T47D (cell line): ENCODE measurements around the gene TMIGD1.

ENCODE experiments used
- DNase-seq, 2 experiments: peaks; one replicate each; pipeline versions ENCODE4 v3.0.0 to v3.0.0-alpha.2; 2011 to 2012; ENCODE audit warnings: low read depth in 1 of 2, low spot score in 1 of 2
- JUND ChIP-seq: IDR thresholded peaks from 2 replicates; pipeline ENCODE4 v1.6.1; 2012; ENCODE audit warnings: low read depth
- in situ Hi-C: cut with HindIII; loops from 2 replicates; pipeline ENCODE4 v1.10.0; 2016; ENCODE audit warnings: low sequenced_read_pairs, low pct_unique_long_range_greater_than_20kb

The TMIGD1 gene

DNA sequence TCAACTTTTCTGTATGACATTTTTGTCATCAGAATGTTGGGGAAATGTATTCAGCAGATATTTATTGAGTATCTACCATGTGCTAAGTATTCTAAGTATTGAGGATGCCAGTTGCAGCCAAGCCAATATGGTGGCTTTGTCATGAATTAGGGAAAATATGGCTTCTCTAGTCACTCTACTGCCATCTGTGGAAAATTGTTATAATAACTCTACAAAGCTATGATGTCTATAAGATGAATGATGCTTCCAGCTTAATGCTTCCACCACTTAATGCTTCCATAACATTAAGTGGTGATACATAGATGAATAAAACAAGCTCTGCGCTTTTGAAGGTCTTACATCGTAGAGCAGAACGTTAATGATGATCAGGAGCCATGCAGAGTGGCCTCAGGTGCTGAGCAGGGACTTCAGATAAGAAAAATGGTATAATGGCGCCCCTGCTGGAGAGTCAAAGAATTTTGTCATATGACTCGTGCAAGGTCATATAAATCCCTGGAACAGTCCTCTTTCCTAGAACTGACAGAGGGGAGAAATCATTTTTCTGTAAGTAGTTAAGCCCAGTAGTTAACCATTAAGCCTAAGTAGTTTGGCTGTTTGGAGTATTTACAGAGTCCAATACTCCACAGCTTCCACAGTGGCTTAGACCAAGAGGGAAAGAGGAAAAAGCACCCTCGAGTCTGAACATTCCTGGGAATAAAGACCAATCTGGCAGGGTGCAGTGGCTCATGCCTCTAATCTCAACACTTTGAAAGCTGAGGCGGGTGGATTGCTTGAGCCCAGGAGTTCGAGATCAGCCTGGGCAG is 2.7 kb upstream of the TMIGD1 start:
- no peak for TF ChIP-seq JUND
- DNase-seq, result peak in 1 of 2 experiments; percentile 80

DNA sequence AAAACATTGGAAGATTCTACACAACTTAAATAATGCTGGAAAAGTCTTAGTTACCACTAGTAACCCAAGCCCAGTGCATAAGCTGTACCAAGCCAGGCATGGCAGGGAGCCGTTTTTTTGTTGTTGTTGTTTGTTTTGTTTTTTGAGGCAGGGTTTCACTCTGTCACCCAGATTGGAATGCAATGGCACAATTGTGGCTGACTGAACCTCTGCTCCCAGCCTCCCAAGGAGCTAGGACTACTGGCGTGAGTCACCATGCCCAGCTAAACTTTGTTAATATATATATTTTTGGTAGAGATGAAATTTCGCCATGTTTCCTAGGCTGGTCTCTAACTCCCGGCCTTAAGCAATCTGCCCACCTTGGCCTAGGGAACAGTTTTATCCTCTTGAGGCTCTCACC is 564 bp upstream of the TMIGD1 start:
- no peak for TF ChIP-seq JUND
- DNase-seq, result no peak
- in situ Hi-C loops, result no loop called here

More for the DNA sequence above, 2.7 kb upstream of the TMIGD1 start:
- in situ Hi-C loops, result no loop called here

DNA sequence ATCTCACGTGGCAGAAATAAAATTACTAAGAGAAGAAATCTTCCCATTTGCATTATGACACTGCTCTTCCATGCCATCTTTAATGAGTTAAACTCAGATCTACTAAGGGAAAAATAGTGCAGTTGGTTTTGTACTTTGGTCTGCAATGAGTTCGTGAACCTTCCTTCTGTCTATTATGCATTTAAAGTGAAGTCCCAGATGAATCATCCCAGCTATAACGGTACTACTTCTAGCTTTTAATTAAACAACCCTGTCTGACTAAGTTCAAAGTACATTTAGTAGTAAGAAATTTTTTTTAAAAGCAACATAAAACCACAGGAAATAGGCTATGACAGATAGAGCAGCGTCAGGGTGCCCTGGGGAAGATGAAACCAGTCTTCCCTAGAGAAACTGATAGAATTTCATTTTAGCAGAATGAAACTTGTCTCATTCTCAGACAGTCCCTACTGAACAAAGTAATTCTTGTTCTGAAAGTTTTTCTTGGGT is 1.8 kb downstream of the TMIGD1 start:
- no peak for DNase-seq
- no peak for TF ChIP-seq JUND
- in situ Hi-C loops, result no loop called here

DNA sequence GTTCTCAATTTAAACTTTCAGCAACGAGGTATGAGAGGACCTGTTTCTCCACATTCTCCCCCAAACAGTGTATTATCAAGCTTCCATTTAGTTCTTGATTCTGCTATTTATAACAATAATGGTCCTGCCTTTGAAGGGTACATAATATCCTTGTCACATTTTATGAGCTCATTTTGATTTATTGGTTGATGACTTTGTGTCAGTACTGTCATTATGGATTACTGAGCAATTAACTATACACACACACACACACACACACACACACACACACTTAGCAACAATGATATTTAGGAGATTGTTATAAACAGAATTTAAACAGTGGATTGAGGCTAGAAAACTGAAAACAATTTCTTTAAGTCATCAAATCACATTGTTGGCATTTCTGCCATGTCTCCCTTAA is 7.0 kb downstream of the TMIGD1 start:
- no peak for TF ChIP-seq JUND
- in situ Hi-C loops, result no loop called here
- no peak for DNase-seq

DNA sequence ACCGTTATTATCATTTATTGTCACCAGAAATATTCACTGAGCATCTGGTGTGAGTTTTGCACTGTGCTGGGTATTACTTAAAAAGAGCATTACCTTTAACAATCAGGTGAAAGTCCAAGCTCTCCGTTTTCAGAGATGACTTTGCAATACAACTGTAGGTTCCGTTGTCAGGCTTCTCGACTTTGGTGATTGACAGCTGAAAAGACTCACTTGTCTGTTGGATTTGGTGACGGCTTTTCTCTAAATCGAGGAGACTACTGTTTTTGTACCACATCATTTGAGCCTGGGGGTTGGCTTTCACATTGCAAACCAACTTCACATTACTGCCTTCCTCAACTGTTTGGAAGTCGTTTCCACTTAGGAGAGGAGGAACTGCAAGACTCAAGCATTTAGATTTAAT is 9.1 kb downstream of the TMIGD1 start:
- TF ChIP-seq JUND, result no peak
- DNase-seq, result no peak
- in situ Hi-C loops, result no loop called here

DNA sequence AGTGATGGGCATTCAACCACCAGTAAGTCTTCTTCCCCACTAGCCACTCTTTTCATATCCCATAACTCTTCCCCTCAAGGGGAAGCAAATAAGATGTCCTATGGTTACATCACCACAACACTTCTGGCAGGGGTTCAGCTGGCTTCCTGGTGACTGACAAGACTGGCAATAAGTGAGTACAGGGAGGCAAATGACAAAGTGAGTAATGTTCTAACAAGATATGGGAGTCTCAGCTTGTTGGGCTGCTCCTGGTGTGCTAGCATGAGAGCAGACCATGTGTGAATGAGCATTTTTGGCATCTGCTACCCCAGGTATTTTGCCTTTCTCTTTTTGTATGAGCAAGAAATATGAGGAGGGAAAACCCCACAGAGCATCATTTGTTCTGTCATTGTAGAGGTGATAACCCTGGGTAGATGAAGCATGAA is 9.9 kb downstream of the TMIGD1 start:
- TF ChIP-seq JUND, result no peak
- peak in 1 of 2 experiments; percentile 52 for DNase-seq
- in situ Hi-C loops, result no loop called here

DNA sequence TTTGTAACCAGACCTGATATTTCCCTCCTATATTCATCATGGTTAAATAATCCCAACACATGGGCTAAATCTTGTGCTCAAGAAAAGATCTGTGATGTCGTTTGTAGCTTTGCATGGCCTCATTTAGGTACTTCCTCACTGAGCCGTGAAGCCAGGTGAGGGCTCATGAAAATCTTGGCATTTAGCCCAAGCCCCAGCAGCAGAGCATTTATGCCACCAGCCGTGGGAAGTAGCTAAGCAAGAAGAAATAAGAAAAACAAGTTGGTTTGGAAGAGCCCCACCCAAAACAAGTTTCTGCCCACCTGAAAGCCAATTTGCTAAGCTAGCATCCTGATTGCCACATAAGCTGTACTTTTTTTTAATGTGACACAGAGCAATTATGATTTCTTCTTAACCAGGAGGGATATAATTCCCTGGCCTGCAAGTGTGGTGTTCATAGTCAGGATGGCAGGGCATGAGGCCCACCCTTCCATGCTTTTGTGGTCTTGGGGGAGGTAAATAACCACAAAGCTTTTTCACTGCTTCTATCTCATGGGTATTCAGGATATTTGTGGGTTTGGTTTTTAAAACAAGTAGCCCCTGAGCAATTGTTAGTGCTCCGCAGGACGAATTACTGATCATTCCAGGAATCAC is 10.5 kb downstream of the TMIGD1 start:
- no peak for TF ChIP-seq JUND
- in situ Hi-C loops, result no loop called here
- DNase-seq, result no peak

DNA sequence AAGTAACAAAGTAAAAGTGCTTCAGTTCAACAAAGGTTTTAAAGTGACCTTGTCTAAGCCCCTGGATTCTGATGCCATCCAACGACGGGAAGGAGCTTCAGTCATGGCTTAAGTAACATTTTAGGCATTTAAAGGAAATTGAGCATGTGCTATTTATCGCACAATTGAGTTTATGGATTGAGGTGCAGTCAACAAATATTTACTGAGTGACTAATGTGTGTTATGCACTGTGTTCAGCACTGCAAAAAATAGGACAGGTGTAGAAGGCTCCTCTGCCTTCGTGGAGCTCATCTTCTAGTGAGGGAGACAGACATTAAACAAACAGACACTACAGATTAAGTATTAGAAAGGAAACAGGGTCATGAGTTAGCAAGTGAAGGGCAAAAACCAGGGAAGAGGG is 12.5 kb downstream of the TMIGD1 start:
- TF ChIP-seq JUND, result no peak

DNA sequence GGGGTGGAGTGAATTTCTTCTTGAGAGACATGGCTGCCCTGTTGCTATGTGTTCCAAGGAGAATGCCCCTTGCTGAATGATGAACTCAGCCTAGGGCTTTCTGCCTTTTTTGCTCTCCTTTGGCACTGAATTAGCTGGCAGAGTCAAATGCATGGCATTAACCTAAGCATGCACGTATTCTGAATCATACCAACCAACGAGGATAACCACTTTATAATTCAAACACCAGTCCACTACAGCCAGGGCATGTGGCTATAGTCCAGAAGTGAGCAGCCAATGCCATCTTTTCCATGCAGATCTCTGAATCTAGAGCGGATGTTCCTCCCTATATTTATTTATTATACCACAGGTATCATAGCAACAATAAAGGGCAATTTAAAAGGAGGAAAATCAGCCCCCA is 15.7 kb downstream of the TMIGD1 start:
- no peak for TF ChIP-seq JUND
- no peak for DNase-seq
- in situ Hi-C loops, result no loop called here

More for the DNA sequence above, 12.5 kb downstream of the TMIGD1 start:
- DNase-seq, result peak in 1 of 2 experiments; percentile 51
- in situ Hi-C loops, result no loop called here

DNA sequence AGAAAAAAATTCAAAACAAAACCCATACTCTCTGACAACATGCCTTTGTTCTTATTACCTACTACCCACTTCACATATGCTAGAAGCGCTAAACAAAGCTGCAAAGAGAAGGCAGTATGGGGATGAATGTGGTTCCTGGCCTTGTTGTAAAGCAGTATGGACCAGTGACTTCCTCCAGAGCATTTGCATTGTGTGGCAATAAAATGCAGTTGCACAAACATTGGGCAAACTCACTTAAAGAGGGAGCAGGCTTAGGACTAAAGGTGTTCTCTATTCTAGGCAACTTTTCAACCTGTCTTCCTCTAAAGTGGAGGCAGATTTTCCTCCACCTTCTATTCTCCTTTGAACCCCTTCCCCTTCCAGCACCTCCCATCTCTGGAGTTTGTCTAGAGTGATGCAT is 17.1 kb downstream of the TMIGD1 start:
- in situ Hi-C loops, result no loop called here
- no peak for DNase-seq
- no peak for TF ChIP-seq JUND

DNA sequence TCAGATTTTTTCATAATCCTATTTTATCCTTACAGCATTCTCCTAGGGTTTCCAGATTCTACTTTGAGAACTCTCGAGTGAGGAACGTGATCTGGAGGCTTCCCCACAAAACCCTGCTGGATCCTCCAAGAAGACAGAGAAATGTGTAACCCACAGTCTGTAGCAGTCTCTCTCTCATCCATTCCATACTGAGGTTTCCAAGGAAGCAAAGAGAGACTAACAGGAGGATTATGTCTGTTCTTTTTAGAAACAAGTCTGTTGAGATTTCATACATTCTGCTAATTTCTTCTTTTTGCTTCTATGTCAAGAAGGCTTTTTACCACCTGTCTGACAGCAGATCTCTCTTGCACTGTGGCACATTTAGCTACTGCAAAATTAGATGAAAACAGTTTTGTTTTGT is 18.8 kb downstream of the TMIGD1 start:
- in situ Hi-C loops, result no loop called here
- DNase-seq, result no peak
- TF ChIP-seq JUND, result no peak

DNA sequence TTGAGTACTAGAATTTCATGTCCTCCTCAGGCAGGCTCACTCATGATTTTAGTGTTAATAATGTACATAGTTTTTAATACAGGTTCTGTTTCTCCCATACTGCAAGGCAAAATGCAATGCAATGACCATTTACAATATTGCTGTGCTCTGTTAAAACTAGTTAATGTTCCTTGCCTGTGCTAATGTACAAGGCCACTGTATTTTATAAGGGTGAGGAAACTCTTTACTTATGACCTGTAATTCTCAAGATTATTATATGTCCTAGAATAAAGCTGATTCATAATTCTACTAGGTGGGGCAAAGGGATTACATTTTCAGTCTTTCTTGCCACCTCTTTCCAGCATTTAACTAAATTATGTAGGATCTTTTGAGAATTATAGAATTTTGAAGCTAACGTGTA is 19.4 kb downstream of the TMIGD1 start:
- TF ChIP-seq JUND, result no peak
- DNase-seq, result no peak
- in situ Hi-C loops, result no loop called here

DNA sequence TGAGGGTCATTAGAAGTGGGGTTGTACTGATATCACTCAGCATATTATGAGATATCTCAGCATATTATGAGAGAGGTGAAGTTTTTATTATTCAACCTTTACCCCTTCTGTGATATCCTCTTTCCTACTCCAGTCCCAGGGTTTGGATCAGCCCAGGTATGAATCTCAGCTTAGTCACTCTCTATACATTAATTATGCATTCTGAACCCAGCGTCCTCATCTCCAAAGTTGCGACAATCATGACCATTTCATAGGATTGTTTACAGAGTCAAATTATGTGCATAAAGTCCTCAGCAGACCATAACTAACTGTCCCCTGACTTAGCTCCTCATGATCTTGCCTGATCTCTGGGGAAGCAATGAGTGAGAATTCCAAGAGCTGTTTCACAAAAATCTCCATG is 21.6 kb downstream of the TMIGD1 start:
- DNase-seq, result no peak
- in situ Hi-C loops, result no loop called here
- no peak for TF ChIP-seq JUND

DNA sequence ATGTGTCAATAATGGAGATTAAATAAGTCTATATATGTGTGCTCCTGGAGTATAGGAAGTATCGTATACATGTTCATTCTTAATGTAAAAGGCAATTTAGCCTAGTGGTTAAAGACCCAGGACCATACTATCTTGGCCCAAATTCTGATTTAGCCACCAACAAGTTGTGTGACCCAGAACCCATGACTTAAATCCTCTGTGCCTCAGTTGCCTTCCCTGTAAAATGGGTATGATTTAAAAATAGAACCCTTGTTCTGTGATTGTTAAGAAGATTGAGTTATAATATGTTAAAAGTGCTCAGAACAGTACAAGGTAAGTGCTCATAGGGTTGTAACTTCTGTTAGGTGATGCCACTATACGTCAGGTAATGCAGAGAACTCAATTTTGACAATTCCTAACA is 23.3 kb downstream of the TMIGD1 start:
- no peak for DNase-seq
- TF ChIP-seq JUND, result no peak
- in situ Hi-C loops, result no loop called here
